ENCODE data around the gene LY6G5B. TPM values are rescaled to one million over a fixed set of nuclear protein-coding genes. Genes with fewer than 3 reads are reported as not detected.

Gene LY6G5B
- total and polyA plus RNA-seq, 2 donors (not counting 1 experiment from before 2014, with no cell fraction given) = 2.0 to 2.8 TPM

DNA sequence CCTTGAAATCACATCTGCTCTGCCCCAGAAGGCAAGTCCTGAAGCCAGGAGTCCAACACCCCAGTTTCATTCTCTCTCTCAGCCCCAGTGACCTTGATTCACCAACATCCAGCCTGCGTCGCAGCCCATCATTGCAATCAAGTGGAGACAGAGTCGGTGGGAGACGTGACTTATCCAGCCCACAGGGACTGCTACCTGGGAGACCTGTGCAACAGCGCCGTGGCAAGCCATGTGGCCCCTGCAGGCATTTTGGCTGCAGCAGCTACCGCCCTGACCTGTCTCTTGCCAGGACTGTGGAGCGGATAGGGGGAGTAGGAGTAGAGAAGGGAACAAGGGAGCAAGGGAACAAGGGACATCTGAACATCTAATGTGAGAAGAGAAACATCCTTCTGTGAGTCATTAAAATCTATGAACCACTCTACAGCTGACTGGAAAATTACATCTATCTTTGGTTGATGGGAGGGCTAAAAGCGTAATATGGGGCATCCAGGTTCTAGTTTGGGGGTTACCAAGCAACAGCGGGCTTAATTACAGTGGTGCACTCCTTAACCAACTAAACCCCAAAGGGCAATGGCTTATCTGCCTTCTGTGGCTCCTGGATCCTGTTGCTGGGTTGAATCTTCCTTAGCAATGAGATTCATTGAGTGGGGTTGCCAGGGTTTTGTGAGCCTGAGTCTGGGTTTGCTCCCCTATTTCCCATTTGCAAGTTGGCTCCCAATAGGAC lies 47.9 kb downstream of the LY6G5B start:
- no peak overlapping the region for H2AFZ ChIP-seq (ENCODE audit: low read length)
- no peaks in the 10 kb centered on the region for H3K79me2 ChIP-seq (ENCODE audit: control insufficient read depth, insufficient read depth, low read length)
- TF ChIP-seq EZH2 (IDR thresholded peaks at IDR 0.05; ENCODE audit: low read length, missing control alignments) = no peak

DNA sequence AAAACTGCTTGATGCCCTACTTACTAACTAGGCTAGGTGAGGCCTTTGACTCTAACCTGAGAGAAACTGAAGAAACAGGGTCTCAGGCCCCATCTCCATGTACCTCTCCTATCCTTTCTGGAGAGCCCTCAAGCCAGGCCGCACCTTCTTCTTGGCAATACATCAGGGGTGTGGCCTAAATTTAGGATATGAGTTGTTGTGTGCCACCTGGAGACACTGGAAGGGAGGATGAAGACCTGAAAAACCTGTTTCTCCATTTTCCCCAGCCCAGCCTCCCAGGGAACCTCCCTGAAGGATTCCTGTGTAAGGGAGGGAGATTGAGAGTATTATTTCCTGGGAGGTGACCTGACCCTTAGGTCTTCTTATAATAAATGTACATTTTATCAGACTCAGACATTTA lies 48.5 kb downstream of the LY6G5B start:
- no peak overlapping the region for H2AFZ ChIP-seq (ENCODE audit: low read length)
- TF ChIP-seq EZH2 (IDR thresholded peaks at IDR 0.05; ENCODE audit: low read length, missing control alignments) = no peak
- TF ChIP-seq, protein P1, sequence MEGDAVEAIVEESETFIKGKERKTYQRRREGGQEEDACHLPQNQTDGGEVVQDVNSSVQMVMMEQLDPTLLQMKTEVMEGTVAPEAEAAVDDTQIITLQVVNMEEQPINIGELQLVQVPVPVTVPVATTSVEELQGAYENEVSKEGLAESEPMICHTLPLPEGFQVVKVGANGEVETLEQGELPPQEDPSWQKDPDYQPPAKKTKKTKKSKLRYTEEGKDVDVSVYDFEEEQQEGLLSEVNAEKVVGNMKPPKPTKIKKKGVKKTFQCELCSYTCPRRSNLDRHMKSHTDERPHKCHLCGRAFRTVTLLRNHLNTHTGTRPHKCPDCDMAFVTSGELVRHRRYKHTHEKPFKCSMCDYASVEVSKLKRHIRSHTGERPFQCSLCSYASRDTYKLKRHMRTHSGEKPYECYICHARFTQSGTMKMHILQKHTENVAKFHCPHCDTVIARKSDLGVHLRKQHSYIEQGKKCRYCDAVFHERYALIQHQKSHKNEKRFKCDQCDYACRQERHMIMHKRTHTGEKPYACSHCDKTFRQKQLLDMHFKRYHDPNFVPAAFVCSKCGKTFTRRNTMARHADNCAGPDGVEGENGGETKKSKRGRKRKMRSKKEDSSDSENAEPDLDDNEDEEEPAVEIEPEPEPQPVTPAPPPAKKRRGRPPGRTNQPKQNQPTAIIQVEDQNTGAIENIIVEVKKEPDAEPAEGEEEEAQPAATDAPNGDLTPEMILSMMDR (conservative IDR thresholded peaks at IDR 0.05 in 1 of 2, IDR thresholded peaks at IDR 0.05 in 1 of 2; ENCODE audit: low read depth in 1 of 2, low read length in 2 of 2) = no peak
- no peaks in the 10 kb centered on the region for H3K9me3 ChIP-seq (ENCODE audit: control insufficient read depth, insufficient read depth, low read depth, low read length)
- H3K4me1 ChIP-seq (ENCODE audit: control insufficient read depth, extremely low read depth, insufficient read depth, low read length) = no peaks in the 10 kb centered on the region
- H3K27ac ChIP-seq (ENCODE audit: insufficient read depth, low read length) = no peak overlapping the region
- H3K4me3 ChIP-seq (replicated peaks in 1 of 4; ENCODE audit: control extremely low read depth in 1 of 4, insufficient read depth in 1 of 4, low read depth in 3 of 4, low read length in 4 of 4) = no peak overlapping the region
- H3K79me2 ChIP-seq (ENCODE audit: control insufficient read depth, insufficient read depth, low read length) = no peaks in the 10 kb centered on the region
- peaks cover 10% of the 10 kb centered on the region for H3K27me3 ChIP-seq (ENCODE audit: control insufficient read depth, insufficient read depth, low read length)
- no peak for DNase-seq (ENCODE audit: low read depth in 2 of 2)
- H3K9ac ChIP-seq (ENCODE audit: insufficient read depth, low read length) = no peak overlapping the region
- no peaks in the 10 kb centered on the region for H4K20me1 ChIP-seq (ENCODE audit: control insufficient read depth, extremely low read depth, insufficient read depth, low read length)
- no peaks in the 10 kb centered on the region for H3K36me3 ChIP-seq (ENCODE audit: control insufficient read depth, insufficient read depth, low read length)
- no peak overlapping the region for H3K4me2 ChIP-seq (ENCODE audit: extremely low read depth, insufficient read depth, low read length)

More for the DNA sequence above, 47.9 kb downstream of the LY6G5B start:
- Histone ChIP-seq H3K27ac (ENCODE audit: insufficient read depth, low read length) (no peak overlapping the region), H3K36me3 (ENCODE audit: control insufficient read depth, insufficient read depth, low read length) (no peaks in the 10 kb centered on the region), H4K20me1 (ENCODE audit: control insufficient read depth, extremely low read depth, insufficient read depth, low read length) (no peaks in the 10 kb centered on the region), H3K9me3 (ENCODE audit: control insufficient read depth, insufficient read depth, low read depth, low read length) (no peaks in the 10 kb centered on the region), H3K9ac (ENCODE audit: insufficient read depth, low read length) (no peak overlapping the region), H3K4me2 (ENCODE audit: extremely low read depth, insufficient read depth, low read length) (no peak overlapping the region), H3K4me3 (replicated peaks in 1 of 4; ENCODE audit: control extremely low read depth in 1 of 4, insufficient read depth in 1 of 4, low read depth in 3 of 4, low read length in 4 of 4) (no peak overlapping the region), H3K4me1 (ENCODE audit: control insufficient read depth, extremely low read depth, insufficient read depth, low read length) (no peaks in the 10 kb centered on the region), H3K27me3 (ENCODE audit: control insufficient read depth, insufficient read depth, low read length) (peaks cover 11% of the 10 kb centered on the region)
- DNase-seq (ENCODE audit: low read depth in 2 of 2) = no peak

DNA sequence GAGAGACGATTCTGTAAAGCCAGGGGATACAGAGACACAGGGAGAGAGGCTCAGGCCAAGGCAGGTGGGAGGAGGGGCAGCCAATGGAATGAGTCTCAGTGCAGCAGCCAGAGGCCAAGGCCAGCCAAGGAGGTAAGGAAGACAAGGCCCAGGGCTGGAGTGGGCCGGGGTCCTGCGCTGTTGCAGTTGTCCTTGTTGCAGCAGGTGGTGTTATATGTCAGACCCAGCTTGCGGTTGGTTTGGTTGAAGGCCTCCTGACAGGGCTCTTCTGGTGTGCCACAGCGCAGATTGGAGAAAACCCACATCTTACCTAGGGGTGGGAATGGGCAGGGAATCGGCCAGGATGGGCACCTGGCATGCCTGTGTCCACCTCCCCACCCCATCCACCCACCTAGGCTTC lies 49.2 kb downstream of the LY6G5B start:
- Histone ChIP-seq H3K36me3 (ENCODE audit: control insufficient read depth, insufficient read depth, low read length) (no peaks in the 10 kb centered on the region), H3K4me3 (replicated peaks in 1 of 4; ENCODE audit: control extremely low read depth in 1 of 4, insufficient read depth in 1 of 4, low read depth in 3 of 4, low read length in 4 of 4) (no peak overlapping the region), H4K20me1 (ENCODE audit: control insufficient read depth, extremely low read depth, insufficient read depth, low read length) (no peaks in the 10 kb centered on the region), H3K9ac (ENCODE audit: insufficient read depth, low read length) (no peak overlapping the region), H3K27me3 (ENCODE audit: control insufficient read depth, insufficient read depth, low read length) (peaks cover 6% of the 10 kb centered on the region), H3K27ac (ENCODE audit: insufficient read depth, low read length) (no peak overlapping the region), H3K9me3 (ENCODE audit: control insufficient read depth, insufficient read depth, low read depth, low read length) (no peaks in the 10 kb centered on the region), H3K79me2 (ENCODE audit: control insufficient read depth, insufficient read depth, low read length) (no peaks in the 10 kb centered on the region), H3K4me1 (ENCODE audit: control insufficient read depth, extremely low read depth, insufficient read depth, low read length) (no peaks in the 10 kb centered on the region), H2AFZ (ENCODE audit: low read length) (no peak overlapping the region), H3K4me2 (ENCODE audit: extremely low read depth, insufficient read depth, low read length) (no peak overlapping the region)
- no peak for DNase-seq (ENCODE audit: low read depth in 2 of 2)
- TF ChIP-seq, protein P1 (conservative IDR thresholded peaks at IDR 0.05 in 1 of 2, IDR thresholded peaks at IDR 0.05 in 1 of 2; ENCODE audit: low read depth in 1 of 2, low read length in 2 of 2) = no peak
- no peak for TF ChIP-seq EZH2 (IDR thresholded peaks at IDR 0.05; ENCODE audit: low read length, missing control alignments)
